HepG2 (cell line): Measurements from ENCODE around the gene PTGIS. TPM values are rescaled to one million over a fixed set of nuclear protein-coding genes. Genes with fewer than 3 reads are reported as not detected.

Experiments
- GLI4 ChIP-seq: sonication (generic); formaldehyde crosslinking; IDR thresholded peaks from 2 replicates; pipeline ENCODE4 v1.5.1; 2020; ENCODE audit warnings: missing genetic modification reagents, mild to moderate bottlenecking, moderate library complexity, borderline replicate concordance
- GTF2F1 ChIP-seq: fragments of 150-350 bp; IDR thresholded peaks from 2 replicates; pipeline ENCODE4 v1.6.1; 2014; ENCODE audit warnings: low read length
- ISL2 ChIP-seq: sonication (generic); formaldehyde crosslinking; IDR thresholded peaks from 2 replicates; pipeline ENCODE4 v1.5.0; 2020; ENCODE audit warnings: missing genetic modification reagents
- KMT2B ChIP-seq: IDR thresholded peaks from 2 replicates; pipeline ENCODE4 v1.6.1; 2016; ENCODE audit warnings: missing genetic modification reagents, missing compliant biosample characterization
- MEIS1 ChIP-seq: sonication (generic); formaldehyde crosslinking; IDR thresholded peaks from 2 replicates; pipeline ENCODE4 v1.9.0; 2021; ENCODE audit warnings: mild to moderate bottlenecking, missing genetic modification reagents, moderate library complexity, borderline replicate concordance
- POLR2AphosphoS5 ChIP-seq: IDR thresholded peaks from 2 replicates; pipeline ENCODE4 v1.6.1; 2012; ENCODE audit warnings: low read depth, low read length
- RBM39 ChIP-seq: fragments of 200-400 bp; formaldehyde crosslinking; IDR thresholded peaks from one replicate; pipeline ENCODE4 v1.6.1; 2018; ENCODE audit warnings: antibody characterized with exemption, mild to moderate bottlenecking, low read depth, low read length; ENCODE audit not compliant: poor library complexity, severe bottlenecking
- REXO4 ChIP-seq: sonication (generic); formaldehyde crosslinking; IDR thresholded peaks from 2 replicates; pipeline ENCODE4 v1.8.0; 2022; ENCODE audit warnings: missing genetic modification reagents, mild to moderate bottlenecking, borderline replicate concordance
- SP5 ChIP-seq: IDR thresholded peaks from 2 replicates; pipeline ENCODE4 v1.6.1; 2016; ENCODE audit warnings: low read depth, borderline replicate concordance
- ZMYM3 ChIP-seq: sonication (generic); formaldehyde crosslinking; IDR thresholded peaks from 2 replicates; pipeline ENCODE4 v1.5.1; 2020; ENCODE audit warnings: mild to moderate bottlenecking, missing genetic modification reagents
- ZNF264 ChIP-seq: sonication (generic); formaldehyde crosslinking; IDR thresholded peaks from 2 replicates; pipeline ENCODE4 v1.4.0; 2020; ENCODE audit warnings: missing genetic modification reagents
- ZNF30 ChIP-seq: sonication (generic); formaldehyde crosslinking; IDR thresholded peaks from 2 replicates; pipeline ENCODE4 v1.5.0; 2020; ENCODE audit warnings: mild to moderate bottlenecking, missing genetic modification reagents
- ZNF367 ChIP-seq: sonication (generic); formaldehyde crosslinking; IDR thresholded peaks from 2 replicates; pipeline ENCODE4 v1.4.0; 2020; ENCODE audit warnings: missing genetic modification reagents, borderline replicate concordance
- ZNF484 ChIP-seq: sonication (generic); formaldehyde crosslinking; IDR thresholded peaks from 2 replicates; pipeline ENCODE4 v1.5.1; 2020; ENCODE audit warnings: mild to moderate bottlenecking, low read depth, missing genetic modification reagents, borderline replicate concordance
- ZNF501 ChIP-seq: sonication (generic); formaldehyde crosslinking; IDR thresholded peaks from 2 replicates; pipeline ENCODE4 v1.5.1; 2020; ENCODE audit warnings: mild to moderate bottlenecking, moderate library complexity, missing genetic modification reagents
- ZNF530 ChIP-seq: sonication (generic); formaldehyde crosslinking; IDR thresholded peaks from 2 replicates; pipeline ENCODE4 v1.5.0; 2020; ENCODE audit warnings: low read depth, mild to moderate bottlenecking, missing genetic modification reagents
- ZNF562 ChIP-seq: sonication (generic); formaldehyde crosslinking; IDR thresholded peaks from 2 replicates; pipeline ENCODE4 v1.8.0; 2022; ENCODE audit warnings: missing genetic modification reagents, borderline replicate concordance
- ZNF749 ChIP-seq: sonication (generic); formaldehyde crosslinking; IDR thresholded peaks from 2 replicates; pipeline ENCODE4 v1.8.0; 2022; ENCODE audit warnings: mild to moderate bottlenecking, missing genetic modification reagents, moderate library complexity, borderline replicate concordance
- polyA plus RNA-seq, 8 experiments: library from polyadenylated mRNA; depleted of rRNA in 3 of 8; stranded (reverse) in 7 of 8; unstranded in 1 of 8; fragments of >200 nt; fragmentation: Illumina TruSeq in 4 of 8; extraction: Trizol in 4 of 8; gene quantifications; 2 replicates each; pipeline versions ENCODE4 v1.2.1 to v1.2.3, GENCODE V29; 2011 to 2016; ENCODE audit warnings: low read depth in 4 of 8, missing spikeins in 1 of 8, mixed read lengths in 1 of 8; ENCODE audit not compliant: insufficient read depth in 1 of 8
- total RNA-seq, 5 experiments: library from RNA; depleted of rRNA; stranded (reverse); fragments of >200 nt; fragmentation: Illumina TruSeq; extraction: Trizol; gene quantifications; 2 replicates each; pipeline ENCODE4 v1.2.3, GENCODE V29; 2016; ENCODE audit warnings: low read depth in 1 of 5
- TF ChIP-seq, protein P1 (sequence below): sonication (generic); formaldehyde crosslinking; IDR thresholded peaks from 2 replicates; pipeline ENCODE4 v1.5.1; 2020; ENCODE audit warnings: mild to moderate bottlenecking, missing genetic modification reagents, moderate library complexity
- TF ChIP-seq, protein P2 (sequence below): sonication (generic); formaldehyde crosslinking; IDR thresholded peaks from 2 replicates; pipeline ENCODE4 v1.5.0; 2020; ENCODE audit warnings: mild to moderate bottlenecking, missing genetic modification reagents, borderline replicate concordance
- TF ChIP-seq, protein P3 (sequence below): sonication (generic); formaldehyde crosslinking; IDR thresholded peaks from 2 replicates; pipeline ENCODE4 v1.5.1; 2020; ENCODE audit warnings: missing genetic modification reagents, mild to moderate bottlenecking, borderline replicate concordance

Gene PTGIS
- total and polyA plus RNA-seq, 2 of the 13 experiments (the other 11 are each of a cell fraction or from before 2014, with no cell fraction given) = not detected

DNA sequence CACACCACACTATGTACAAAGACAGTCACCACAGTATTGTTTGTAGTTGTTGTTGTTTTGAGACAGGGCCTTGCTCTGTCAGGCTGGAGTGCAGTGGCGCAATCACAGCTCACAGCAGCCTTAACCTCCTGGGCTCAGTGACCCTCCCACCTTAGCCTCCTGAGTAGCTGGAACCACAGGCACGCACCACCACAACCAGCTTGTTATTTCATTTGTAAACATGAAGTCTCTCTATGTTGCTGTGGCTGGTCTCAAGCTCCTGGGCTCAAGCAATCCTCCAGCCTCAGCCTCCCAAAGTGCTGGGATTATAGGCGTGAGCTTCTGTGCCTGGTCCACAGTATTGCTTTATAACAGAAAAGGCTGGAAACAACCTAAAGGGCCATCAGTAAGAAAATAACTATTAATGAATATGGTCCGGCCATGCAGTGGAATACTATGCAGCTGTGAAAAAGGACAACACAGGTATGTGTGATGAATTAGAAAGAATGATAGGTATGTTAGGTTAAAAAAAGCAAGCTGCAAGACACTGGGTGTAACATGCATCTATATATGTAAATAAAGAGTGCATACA lies 30.0 kb upstream of the PTGIS start (continued):
- TF ChIP-seq ZNF484 (CRISPR knock-in tag) = no peak
- TF ChIP-seq ZMYM3 = peak; percentile 96
- TF ChIP-seq ZNF749 (CRISPR knock-in tag) = no peak
- no peak for TF ChIP-seq RBM39
- TF ChIP-seq GTF2F1 = no peak
- TF ChIP-seq POLR2AphosphoS5 = no peak
- no peak for TF ChIP-seq ZNF562 (CRISPR knock-in tag)
- TF ChIP-seq MEIS1 (CRISPR knock-in tag) = no peak
- TF ChIP-seq ZNF30 (CRISPR knock-in tag) = no peak
- TF ChIP-seq GLI4 = no peak
- TF ChIP-seq, protein P1, sequence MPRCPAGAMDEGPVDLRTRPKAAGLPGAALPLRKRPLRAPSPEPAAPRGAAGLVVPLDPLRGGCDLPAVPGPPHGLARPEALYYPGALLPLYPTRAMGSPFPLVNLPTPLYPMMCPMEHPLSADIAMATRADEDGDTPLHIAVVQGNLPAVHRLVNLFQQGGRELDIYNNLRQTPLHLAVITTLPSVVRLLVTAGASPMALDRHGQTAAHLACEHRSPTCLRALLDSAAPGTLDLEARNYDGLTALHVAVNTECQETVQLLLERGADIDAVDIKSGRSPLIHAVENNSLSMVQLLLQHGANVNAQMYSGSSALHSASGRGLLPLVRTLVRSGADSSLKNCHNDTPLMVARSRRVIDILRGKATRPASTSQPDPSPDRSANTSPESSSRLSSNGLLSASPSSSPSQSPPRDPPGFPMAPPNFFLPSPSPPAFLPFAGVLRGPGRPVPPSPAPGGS (CRISPR knock-in tag) = no peak
- TF ChIP-seq ZNF367 (CRISPR knock-in tag) = no peak
- TF ChIP-seq REXO4 = no peak
- TF ChIP-seq ZNF530 = no peak
- no peak for TF ChIP-seq KMT2B (CRISPR knock-in tag)
- TF ChIP-seq ISL2 (CRISPR knock-in tag) = no peak
- TF ChIP-seq ZNF264 (CRISPR knock-in tag) = no peak
- TF ChIP-seq, protein P2, sequence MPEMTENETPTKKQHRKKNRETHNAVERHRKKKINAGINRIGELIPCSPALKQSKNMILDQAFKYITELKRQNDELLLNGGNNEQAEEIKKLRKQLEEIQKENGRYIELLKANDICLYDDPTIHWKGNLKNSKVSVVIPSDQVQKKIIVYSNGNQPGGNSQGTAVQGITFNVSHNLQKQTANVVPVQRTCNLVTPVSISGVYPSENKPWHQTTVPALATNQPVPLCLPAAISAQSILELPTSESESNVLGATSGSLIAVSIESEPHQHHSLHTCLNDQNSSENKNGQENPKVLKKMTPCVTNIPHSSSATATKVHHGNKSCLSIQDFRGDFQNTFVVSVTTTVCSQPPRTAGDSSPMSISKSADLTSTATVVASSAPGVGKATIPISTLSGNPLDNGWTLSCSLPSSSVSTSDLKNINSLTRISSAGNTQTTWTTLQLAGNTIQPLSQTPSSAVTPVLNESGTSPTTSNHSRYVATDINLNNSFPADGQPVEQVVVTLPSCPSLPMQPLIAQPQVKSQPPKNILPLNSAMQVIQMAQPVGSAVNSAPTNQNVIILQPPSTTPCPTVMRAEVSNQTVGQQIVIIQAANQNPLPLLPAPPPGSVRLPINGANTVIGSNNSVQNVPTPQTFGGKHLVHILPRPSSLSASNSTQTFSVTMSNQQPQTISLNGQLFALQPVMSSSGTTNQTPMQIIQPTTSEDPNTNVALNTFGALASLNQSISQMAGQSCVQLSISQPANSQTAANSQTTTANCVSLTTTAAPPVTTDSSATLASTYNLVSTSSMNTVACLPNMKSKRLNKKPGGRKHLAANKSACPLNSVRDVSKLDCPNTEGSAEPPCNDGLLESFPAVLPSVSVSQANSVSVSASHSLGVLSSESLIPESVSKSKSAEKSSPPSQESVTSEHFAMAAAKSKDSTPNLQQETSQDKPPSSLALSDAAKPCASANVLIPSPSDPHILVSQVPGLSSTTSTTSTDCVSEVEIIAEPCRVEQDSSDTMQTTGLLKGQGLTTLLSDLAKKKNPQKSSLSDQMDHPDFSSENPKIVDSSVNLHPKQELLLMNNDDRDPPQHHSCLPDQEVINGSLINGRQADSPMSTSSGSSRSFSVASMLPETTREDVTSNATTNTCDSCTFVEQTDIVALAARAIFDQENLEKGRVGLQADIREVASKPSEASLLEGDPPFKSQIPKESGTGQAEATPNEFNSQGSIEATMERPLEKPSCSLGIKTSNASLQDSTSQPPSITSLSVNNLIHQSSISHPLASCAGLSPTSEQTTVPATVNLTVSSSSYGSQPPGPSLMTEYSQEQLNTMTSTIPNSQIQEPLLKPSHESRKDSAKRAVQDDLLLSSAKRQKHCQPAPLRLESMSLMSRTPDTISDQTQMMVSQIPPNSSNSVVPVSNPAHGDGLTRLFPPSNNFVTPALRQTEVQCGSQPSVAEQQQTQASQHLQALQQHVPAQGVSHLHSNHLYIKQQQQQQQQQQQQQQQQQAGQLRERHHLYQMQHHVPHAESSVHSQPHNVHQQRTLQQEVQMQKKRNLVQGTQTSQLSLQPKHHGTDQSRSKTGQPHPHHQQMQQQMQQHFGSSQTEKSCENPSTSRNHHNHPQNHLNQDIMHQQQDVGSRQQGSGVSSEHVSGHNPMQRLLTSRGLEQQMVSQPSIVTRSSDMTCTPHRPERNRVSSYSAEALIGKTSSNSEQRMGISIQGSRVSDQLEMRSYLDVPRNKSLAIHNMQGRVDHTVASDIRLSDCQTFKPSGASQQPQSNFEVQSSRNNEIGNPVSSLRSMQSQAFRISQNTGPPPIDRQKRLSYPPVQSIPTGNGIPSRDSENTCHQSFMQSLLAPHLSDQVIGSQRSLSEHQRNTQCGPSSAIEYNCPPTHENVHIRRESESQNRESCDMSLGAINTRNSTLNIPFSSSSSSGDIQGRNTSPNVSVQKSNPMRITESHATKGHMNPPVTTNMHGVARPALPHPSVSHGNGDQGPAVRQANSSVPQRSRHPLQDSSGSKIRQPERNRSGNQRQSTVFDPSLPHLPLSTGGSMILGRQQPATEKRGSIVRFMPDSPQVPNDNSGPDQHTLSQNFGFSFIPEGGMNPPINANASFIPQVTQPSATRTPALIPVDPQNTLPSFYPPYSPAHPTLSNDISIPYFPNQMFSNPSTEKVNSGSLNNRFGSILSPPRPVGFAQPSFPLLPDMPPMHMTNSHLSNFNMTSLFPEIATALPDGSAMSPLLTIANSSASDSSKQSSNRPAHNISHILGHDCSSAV = no peak
- TF ChIP-seq, protein P3, sequence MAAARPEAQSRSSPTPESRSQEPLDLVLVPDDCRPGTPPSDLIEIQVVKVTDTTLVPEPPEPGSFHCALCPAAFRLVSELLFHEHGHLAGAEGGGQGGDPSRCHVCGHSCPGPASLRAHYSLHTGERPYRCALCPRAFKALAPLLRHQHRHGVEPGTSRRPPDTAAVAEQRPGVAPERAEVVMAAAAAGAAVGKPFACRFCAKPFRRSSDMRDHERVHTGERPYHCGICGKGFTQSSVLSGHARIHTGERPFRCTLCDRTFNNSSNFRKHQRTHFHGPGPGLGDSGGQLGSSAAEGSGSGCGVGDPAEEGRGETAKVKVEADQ (CRISPR knock-in tag) = no peak
- TF ChIP-seq ZNF501 = no peak
- 0 out of 2 replicates have a peak, but pooled peaks have one; percentile 25 for TF ChIP-seq SP5 (CRISPR knock-in tag)
